Left forelimb (tissue), 1 donor: Measurements from ENCODE around the gene GNAL.
A peak's percentile ranks its signal among the peaks of the same experiment; 100 is the strongest.

Experiments used
- DNase-seq: peaks from one replicate; pipeline ENCODE4 v3.0.0-alpha.2; 2018; ENCODE audit warnings: low spot score

Gene GNAL

GRCh38 chr18:11726556-11726955 lies 37.5 kb downstream of the GNAL start:
- no peak for DNase-seq

- no peak for DNase-seq
Observed at GRCh38 chr18:11728249-11728648, 39.2 kb downstream of the GNAL start.

GRCh38 chr18:11729556-11729955 lies 40.5 kb downstream of the GNAL start:
- no peak for DNase-seq

- DNase-seq = peak; percentile 84
Observed at GRCh38 chr18:11733031-11733430, 44.0 kb downstream of the GNAL start.

GRCh38 chr18:11736656-11737055 lies 47.6 kb downstream of the GNAL start:
- no peak for DNase-seq

GRCh38 chr18:11739893-11740292 lies 50.8 kb downstream of the GNAL start:
- DNase-seq = no peak

- DNase-seq = no peak
Observed at GRCh38 chr18:11740461-11740860, 51.4 kb downstream of the GNAL start.

GRCh38 chr18:11741505-11742145 lies 52.6 kb downstream of the GNAL start:
- no peak for DNase-seq

GRCh38 chr18:11745521-11745920 lies 56.5 kb downstream of the GNAL start:
- DNase-seq = no peak

- DNase-seq = no peak
Observed at GRCh38 chr18:11747286-11747685, 58.2 kb downstream of the GNAL start.

GRCh38 chr18:11747731-11748130 lies 58.7 kb downstream of the GNAL start:
- DNase-seq = no peak

- DNase-seq = no peak
Observed at GRCh38 chr18:11749305-11749704, 60.2 kb downstream of the GNAL start.

- no peak for DNase-seq
Observed at GRCh38 chr18:11750171-11750570, 61.1 kb downstream of the GNAL start.

- no peak for DNase-seq
Observed at GRCh38 chr18:11750581-11751310, 61.7 kb downstream of the GNAL start.

- no peak for DNase-seq
Observed at GRCh38 chr18:11751341-11752115, 62.5 kb downstream of the GNAL start.

- no peak for DNase-seq
Observed at GRCh38 chr18:11752116-11752911, 63.2 kb downstream of the GNAL start.

GRCh38 chr18:11754979-11755378 lies 65.9 kb downstream of the GNAL start:
- no peak for DNase-seq

- no peak for DNase-seq
Observed at GRCh38 chr18:11757084-11757590, 68.1 kb downstream of the GNAL start.

- DNase-seq = no peak
Observed at GRCh38 chr18:11759456-11759855, 70.4 kb downstream of the GNAL start.

GRCh38 chr18:11760498-11761167 lies 71.6 kb downstream of the GNAL start:
- DNase-seq = no peak

GRCh38 chr18:11761553-11761952 lies 72.5 kb downstream of the GNAL start:
- DNase-seq = no peak
